Ovary (tissue), 10 donors: ENCODE results near the gene TEX12. TPM values are rescaled to one million over a fixed set of nuclear protein-coding genes. Genes with fewer than 3 reads are reported as not detected.

Source experiments
- DNase-seq, 5 donors: peaks; one replicate each; pipeline ENCODE4 v3.0.0-alpha.2; 2019 to 2020
- H3K27ac ChIP-seq, 2 donors: fragments of 200-600 bp; one replicate each; pipeline versions ENCODE4 v1.5.1 to v1.8.0; 2019 to 2022
- H3K27me3 ChIP-seq: fragments of 200-600 bp; one replicate; pipeline ENCODE4 v1.8.0; 2022
- H3K36me3 ChIP-seq: fragments of 200-600 bp; sonication (generic); one replicate; pipeline ENCODE4 v1.5.1; 2019
- H3K4me1 ChIP-seq: one replicate; pipeline ENCODE4 v1.8.1; 2013; ENCODE audit warnings: mild to moderate bottlenecking, moderate library complexity; ENCODE audit not compliant: insufficient read depth
- H3K4me3 ChIP-seq: fragments of 200-600 bp; sonication (generic); one replicate; pipeline ENCODE4 v1.5.1; 2017
- H3K9me3 ChIP-seq, 2 donors: fragments of 200-600 bp in 1 of 2; sonication (generic) in 1 of 2; one replicate each; pipeline versions ENCODE4 v1.5.1 to v1.8.1; 2013 to 2019; ENCODE audit warnings: mild to moderate bottlenecking in 1 of 2, moderate library complexity in 1 of 2
- EP300 ChIP-seq: sonication (generic); formaldehyde crosslinking; IDR thresholded peaks from one replicate; pipeline ENCODE4 v1.6.1; 2017; ENCODE audit warnings: antibody characterized with exemption
- POLR2A ChIP-seq: fragments of 450-650 bp; IDR thresholded peaks from one replicate; pipeline ENCODE4 v1.6.1; 2017; ENCODE audit warnings: antibody characterized with exemption, mild to moderate bottlenecking, moderate library complexity
- WGBS, 3 donors: extraction: QIAGEN DNeasy Blood & Tissue Kit in 1 of 3; methylation state at CpG; one replicate each; pipeline versions ENCODE4 v1.1.5 to v1.1.7; 2013 to 2017; 5-methylcytosine and 5-hydroxymethylcytosine counted together
- intact Hi-C, 4 donors: fragments of 100-400 bp; cut with DNase I; formaldehyde crosslinking; loops; one replicate each; pipeline versions ENCODE4 v1.11.0 to v1.15.1; 2022 to 2023
- long read RNA-seq, 3 donors: library from polyadenylated mRNA in 2 of 3; unstranded in 2 of 3; transcript quantifications; one replicate each; pipeline ENCODE4 v2.0.0 and lab custom pipeline, GENCODE V29; 2021 to 2026
- polyA plus RNA-seq, 2 donors: library from polyadenylated mRNA; stranded (reverse); fragments of 200-250 nt in 1 of 2; fragments of 350-450 nt in 1 of 2; fragmentation: Illumina TruSeq in 1 of 2; extraction: RNeasy Lipid Tissue Mini Kit (QIAGEN cat#74804) in 1 of 2; gene quantifications; one replicate each; pipeline ENCODE4 v1.2.3, GENCODE V29; 2013 to 2014
- total RNA-seq, 7 donors: library from RNA; depleted of rRNA in 2 of 7; stranded (reverse); fragments of >200 nt in 2 of 7; fragmentation: NEBNext Ultra II Directional in 3 of 7; extraction: Animal tissue kit (Norgen Biotek cat#: 25700) in 3 of 7; gene quantifications; one replicate each; pipeline versions ENCODE4 v1.1.0 to v1.2.4, GENCODE V29; 2016 to 2023
- TF ChIP-seq, protein P1 (sequence below), 3 donors: fragments of 450-650 bp in 2 of 3; fragments of 200-600 bp in 1 of 3; IDR thresholded peaks; one replicate each; pipeline versions ENCODE4 v1.5.1 to v1.8.0; 2016 to 2022; ENCODE audit warnings: antibody characterized with exemption in 3 of 3, mild to moderate bottlenecking in 1 of 3
- donor health status: DM: no; HTN: no; CAD: no; lungs with moderate emphysema.
- donor health status: DM: no; HTN: no; CAD: no.
- donor health status: Bipolar disorder and iron deficiency.
- donor health status: DM: yes; HTN: yes; CAD: no.
- donor health status: DM: no; HTN: no; CAD: no.
- donor health status: DM: yes; HTN: yes; CAD: no.

TEX12 gene, protein sequence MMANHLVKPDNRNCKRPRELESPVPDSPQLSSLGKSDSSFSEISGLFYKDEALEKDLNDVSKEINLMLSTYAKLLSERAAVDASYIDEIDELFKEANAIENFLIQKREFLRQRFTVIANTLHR
- total RNA-seq (1 to 10 TPM in 1 of 7 donors, under 1 TPM in 5, not detected in 1; 0.23 to 1.3 (median 0.52) TPM), polyA plus RNA-seq (under 1 TPM; 0.11 to 0.62 TPM)
- long read RNA-seq, donor 1, result 0 reads
- long read RNA-seq, donor 2, transcript TEX12-202 (5 exons, 787 nt), result major isoform, 23 of 23 reads
- long read RNA-seq, donor 2, partial matches to known transcripts, result 0 of 23 reads
- long read RNA-seq, donor 2, other reads (novel, unspliced or antisense), result 0 of 23 reads
- long read RNA-seq, donor 3, result 0 reads

DNA sequence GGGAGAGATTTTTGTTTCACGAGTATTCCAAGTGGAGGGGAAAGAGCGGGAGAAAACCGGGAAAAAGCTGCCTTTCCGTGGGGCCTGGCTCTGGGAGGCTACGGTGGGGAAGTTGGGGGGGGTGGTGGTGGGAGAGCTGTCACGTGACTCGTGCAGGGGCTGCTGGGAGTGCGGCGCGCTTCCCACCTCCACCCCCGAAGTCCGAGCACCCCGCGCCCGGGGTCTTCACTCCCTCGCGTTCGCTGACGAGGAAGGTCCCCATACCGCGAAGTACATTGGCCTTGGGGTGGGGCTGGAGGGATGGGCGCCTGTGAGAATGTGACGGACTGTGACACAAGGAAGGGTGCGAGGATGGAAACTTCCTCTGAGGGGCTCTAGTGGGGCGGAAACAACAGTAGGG lies at the start of gene TEX12:
TSS of gene TEX12 (plus strand) at position 228 of the 400 bp plus-strand sequence. CDS start 1,897 bp downstream, outside the sequence.
- Histone ChIP-seq H3K9me3 (no peaks in the 10 kb centered on the region), H3K27ac (no peak within 1 kb of the TSS), H3K4me1 (no peaks in the 10 kb centered on the region), H3K36me3 (no peaks in the 10 kb centered on the region), H3K27me3 (no peaks in the 10 kb centered on the region), H3K4me3 (no peak within 1 kb of the TSS)
- intact Hi-C loops, result no loop called here
- 82 to 87% (median 84%) methylated on average over 25 of the region's 25 CpGs for WGBS, 3 donors
- DNase-seq, result no peak
- no peak for TF ChIP-seq POLR2A
- TF ChIP-seq, protein P1, sequence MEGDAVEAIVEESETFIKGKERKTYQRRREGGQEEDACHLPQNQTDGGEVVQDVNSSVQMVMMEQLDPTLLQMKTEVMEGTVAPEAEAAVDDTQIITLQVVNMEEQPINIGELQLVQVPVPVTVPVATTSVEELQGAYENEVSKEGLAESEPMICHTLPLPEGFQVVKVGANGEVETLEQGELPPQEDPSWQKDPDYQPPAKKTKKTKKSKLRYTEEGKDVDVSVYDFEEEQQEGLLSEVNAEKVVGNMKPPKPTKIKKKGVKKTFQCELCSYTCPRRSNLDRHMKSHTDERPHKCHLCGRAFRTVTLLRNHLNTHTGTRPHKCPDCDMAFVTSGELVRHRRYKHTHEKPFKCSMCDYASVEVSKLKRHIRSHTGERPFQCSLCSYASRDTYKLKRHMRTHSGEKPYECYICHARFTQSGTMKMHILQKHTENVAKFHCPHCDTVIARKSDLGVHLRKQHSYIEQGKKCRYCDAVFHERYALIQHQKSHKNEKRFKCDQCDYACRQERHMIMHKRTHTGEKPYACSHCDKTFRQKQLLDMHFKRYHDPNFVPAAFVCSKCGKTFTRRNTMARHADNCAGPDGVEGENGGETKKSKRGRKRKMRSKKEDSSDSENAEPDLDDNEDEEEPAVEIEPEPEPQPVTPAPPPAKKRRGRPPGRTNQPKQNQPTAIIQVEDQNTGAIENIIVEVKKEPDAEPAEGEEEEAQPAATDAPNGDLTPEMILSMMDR (IDR thresholded peaks at IDR 0.05), result no peak

DNA sequence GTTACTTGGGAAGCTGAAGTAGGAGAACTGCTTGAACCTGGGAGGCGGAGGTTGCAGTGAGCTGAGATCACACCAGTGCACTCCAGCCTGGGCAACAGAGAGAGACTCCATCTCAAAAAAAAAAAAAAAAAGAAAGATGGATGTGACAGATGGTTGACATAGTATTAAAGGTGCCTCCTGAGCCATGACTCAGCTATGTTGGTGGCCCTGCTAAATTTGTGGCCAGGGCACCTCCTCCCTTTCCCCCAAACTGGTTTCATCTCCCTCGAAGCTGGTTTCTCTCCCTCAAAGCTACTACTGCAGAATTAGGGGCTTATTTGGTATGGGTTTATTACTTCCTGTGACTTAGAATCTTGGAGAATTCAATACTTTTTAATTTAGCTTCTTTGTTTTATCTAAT lies 49.0 kb upstream of the TEX12 start:
- Histone ChIP-seq H3K4me3 (no peak overlapping the region), H3K36me3 (no peaks in the 10 kb centered on the region), H3K9me3 (no peaks in the 10 kb centered on the region), H3K27me3 (no peaks in the 10 kb centered on the region), H3K4me1 (no peaks in the 10 kb centered on the region), H3K27ac (no peak overlapping the region)
- TF ChIP-seq EP300 (no peak), POLR2A (no peak)
- TF ChIP-seq, protein P1 (IDR thresholded peaks at IDR 0.05), result no peak
- DNase-seq, result no peak
- intact Hi-C loops, result no loop called here
- WGBS, 3 donors, result 82 to 94% (median 87%) methylated on average over 2 of the region's 2 CpGs

DNA sequence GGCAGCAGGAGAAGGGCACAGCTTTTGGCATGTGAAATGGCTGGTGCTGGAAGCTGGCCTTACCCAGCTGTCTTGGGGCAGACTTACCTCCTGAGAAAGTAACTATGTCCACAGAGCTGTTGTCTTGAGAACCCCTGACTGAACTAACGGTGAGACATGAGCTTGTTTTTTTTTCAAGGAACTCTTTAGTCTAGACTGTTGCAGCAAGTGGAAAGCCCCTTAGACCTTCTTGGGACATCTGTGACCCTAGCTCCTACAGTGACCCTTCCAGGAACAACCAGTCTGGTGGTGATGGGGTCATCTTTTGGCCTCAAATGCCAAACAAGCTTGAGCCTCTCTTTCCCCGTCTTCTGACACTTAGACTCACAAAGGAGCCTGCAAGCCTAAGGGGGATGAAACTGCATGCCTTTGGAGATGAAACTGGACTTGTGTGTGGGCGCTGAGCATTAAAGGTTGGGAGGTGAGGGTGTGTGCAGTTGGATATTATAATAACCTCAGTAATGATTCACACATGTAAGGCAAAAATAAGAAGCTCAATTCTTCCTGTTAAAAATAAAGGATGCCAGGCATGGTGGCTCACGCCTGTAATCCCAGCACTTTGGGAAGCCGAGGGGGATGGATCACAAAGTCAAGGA lies 45.1 kb upstream of the TEX12 start:
- Histone ChIP-seq H3K27ac (no peak overlapping the region), H3K4me1 (no peaks in the 10 kb centered on the region), H3K9me3 (no peaks in the 10 kb centered on the region), H3K36me3 (no peaks in the 10 kb centered on the region), H3K4me3 (no peak overlapping the region), H3K27me3 (no peaks in the 10 kb centered on the region)
- no peak for DNase-seq
- intact Hi-C loops, result no loop called here
- TF ChIP-seq EP300 (no peak), POLR2A (no peak)
- TF ChIP-seq, protein P1 (IDR thresholded peaks at IDR 0.05), result no peak
- WGBS, 3 donors, result 88 to 95% (median 92%) methylated on average over 5 of the region's 5 CpGs

DNA sequence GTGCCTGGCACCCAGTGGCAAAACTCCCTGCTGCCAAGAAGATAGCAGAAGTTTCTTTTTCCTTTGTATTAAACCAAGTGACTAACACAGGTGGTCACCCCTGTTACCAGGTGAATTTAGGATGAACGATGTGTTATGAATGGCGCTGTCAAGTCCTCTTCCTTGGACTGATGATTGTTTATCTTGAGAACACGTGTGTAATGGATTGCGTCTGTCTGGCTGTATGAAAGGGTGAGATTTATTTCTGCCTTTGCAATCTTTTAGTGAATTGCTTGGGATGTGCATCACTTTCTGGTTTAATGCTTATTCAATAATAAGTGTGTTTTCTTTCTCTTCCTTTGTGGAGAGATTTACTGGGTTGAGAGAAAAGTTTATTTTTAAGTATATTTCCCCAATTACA lies 44.0 kb upstream of the TEX12 start:
- no peaks in the 10 kb centered on the region for H3K9me3 ChIP-seq
- no peak overlapping the region for H3K4me3 ChIP-seq
- no peak for DNase-seq
- TF ChIP-seq EP300 (no peak), POLR2A (no peak)
- TF ChIP-seq, protein P1 (IDR thresholded peaks at IDR 0.05), result no peak
- no peaks in the 10 kb centered on the region for H3K36me3 ChIP-seq
- no peaks in the 10 kb centered on the region for H3K27me3 ChIP-seq
- 61 to 77% (median 62%) methylated on average over 4 of the region's 4 CpGs for WGBS, 3 donors
- no peak overlapping the region for H3K27ac ChIP-seq
- H3K4me1 ChIP-seq, result no peaks in the 10 kb centered on the region
- intact Hi-C loops, result no loop called here
